SK-N-SH (cell line): ENCODE results near the gene SMOC1. TPM values are rescaled to one million over a fixed set of nuclear protein-coding genes. Genes with fewer than 3 reads are reported as not detected.

Source experiments
- CTCF ChIA-PET: fragments of 300-600, 350-600 bp; formaldehyde crosslinking; extraction: SDS; loops from one replicate; lab custom pipeline; 2021; lab: Yijun Ruan, JAX
- POLR2A ChIA-PET: fragments of 350-600 bp; sonication (Branson Sonifier 250); formaldehyde crosslinking; extraction: SDS; loops from one replicate; lab custom pipeline; 2020; ENCODE audit warnings: antibody characterized with exemption, inconsistent platforms; lab: Yijun Ruan, JAX
- DNase-seq: peaks from one replicate; pipeline ENCODE4 v3.0.0; 2012
- H2AFZ ChIP-seq: fragments of 200-600 bp; sonication (generic); 2 replicates; pipeline ENCODE4 v1.8.1; 2016; ENCODE audit warnings: antibody characterized with exemption, mild to moderate bottlenecking, low read depth
- H3F3A ChIP-seq: fragments of 200-600 bp; sonication (generic); replicated peaks from 2 replicates; pipeline ENCODE3; 2016; ENCODE audit warnings: antibody characterized with exemption, mild to moderate bottlenecking; ENCODE audit not compliant: insufficient read depth
- H3K27ac ChIP-seq, 2 experiments: fragments of 200-500 bp in 1 of 2; fragments of 200-600 bp in 1 of 2; sonication (Bioruptor generic) in 1 of 2; sonication (generic), shearing (Covaris generic) in 1 of 2; 2 replicates each; pipeline versions ENCODE4 v1.5.1 to v1.6.1; 2014 to 2016; ENCODE audit warnings: low read depth in 2 of 2, inconsistent platforms in 1 of 2, low read length in 1 of 2, mild to moderate bottlenecking in 1 of 2, mixed read lengths in 1 of 2
- H3K27me3 ChIP-seq: fragments of 200-600 bp; sonication (generic), shearing (Covaris generic); 2 replicates; pipeline ENCODE4 v1.6.1; 2016; ENCODE audit warnings: mixed run types; ENCODE audit not compliant: insufficient read depth
- H3K36me3 ChIP-seq, 2 experiments: fragments of 200-500 bp in 1 of 2; fragments of 200-600 bp in 1 of 2; sonication (Bioruptor generic) in 1 of 2; sonication (generic) in 1 of 2; replicated peaks in 1 of 2; 2 replicates each; pipeline versions ENCODE3 to v1.5.1; 2014 to 2016; ENCODE audit warnings: low read length in 1 of 2, mild to moderate bottlenecking in 1 of 2; ENCODE audit not compliant: insufficient read depth in 2 of 2, control insufficient read depth in 1 of 2
- H3K4me1 ChIP-seq, 2 experiments: fragments of 200-500 bp in 1 of 2; fragments of 200-600 bp in 1 of 2; sonication (Bioruptor generic) in 1 of 2; sonication (generic), shearing (Covaris generic) in 1 of 2; 2 replicates each; pipeline versions ENCODE4 v1.5.1 to v1.6.1; 2014 to 2016; ENCODE audit warnings: low read depth in 1 of 2, low read length in 1 of 2, mixed run types in 1 of 2; ENCODE audit not compliant: insufficient read depth in 2 of 2, control insufficient read depth in 1 of 2
- H3K4me2 ChIP-seq: fragments of 200-600 bp; sonication (generic), shearing (Covaris generic); 2 replicates; pipeline ENCODE4 v1.6.1; 2017; ENCODE audit warnings: mixed run types
- H3K4me3 ChIP-seq, 2 experiments: fragments of 200-500 bp in 1 of 2; fragments of 200-600 bp in 1 of 2; sonication (Bioruptor generic) in 1 of 2; sonication (generic), shearing (Covaris generic) in 1 of 2; 2 replicates each; pipeline versions ENCODE4 v1.5.1 to v1.8.1; 2014 to 2016; ENCODE audit warnings: low read depth in 2 of 2, inconsistent platforms in 1 of 2, low read length in 1 of 2, mild to moderate bottlenecking in 1 of 2, mixed read lengths in 1 of 2, moderate library complexity in 1 of 2
- H3K79me2 ChIP-seq: fragments of 200-600 bp; sonication (generic); 2 replicates; pipeline ENCODE4 v1.8.1; 2017; ENCODE audit warnings: mild to moderate bottlenecking; ENCODE audit not compliant: insufficient read depth
- H3K9ac ChIP-seq: fragments of 200-600 bp; sonication (generic); 2 replicates; pipeline ENCODE4 v1.6.1; 2017; ENCODE audit warnings: mixed run types
- H3K9me2 ChIP-seq: fragments of 200-600 bp; sonication (generic); 2 replicates; pipeline ENCODE4 v1.6.1; 2017; ENCODE audit warnings: mixed run types
- H3K9me3 ChIP-seq: fragments of 200-600 bp; sonication (generic); 2 replicates; pipeline ENCODE4 v1.6.1; 2017; ENCODE audit warnings: mixed run types, mild to moderate bottlenecking, moderate library complexity
- H4K20me1 ChIP-seq: fragments of 200-600 bp; sonication (generic); 2 replicates; pipeline ENCODE4 v1.6.1; 2017; ENCODE audit warnings: mild to moderate bottlenecking, mixed run types; ENCODE audit not compliant: insufficient read depth
- CHD2 ChIP-seq: fragments of 150-350 bp; IDR thresholded peaks from 2 replicates; pipeline ENCODE4 v1.6.1; 2018; ENCODE audit warnings: low read length; ENCODE audit not compliant: partially characterized antibody
- ELF1 ChIP-seq: IDR thresholded peaks from 2 replicates; pipeline ENCODE4 v1.4.0; 2012
- EP300 ChIP-seq, 2 experiments: IDR thresholded peaks; 2 replicates each; pipeline versions ENCODE4 v1.4.0 to v1.6.1; 2012; ENCODE audit warnings: borderline replicate concordance in 1 of 2, low read depth in 1 of 2, low read length in 1 of 2
- FOSL2 ChIP-seq: IDR thresholded peaks from 2 replicates; pipeline ENCODE4 v1.4.0; 2012; ENCODE audit warnings: low read depth, mild to moderate bottlenecking, moderate library complexity, borderline replicate concordance
- FOXJ3 ChIP-seq: sonication (generic); formaldehyde crosslinking; IDR thresholded peaks from 2 replicates; pipeline ENCODE4 v1.5.1; 2020; ENCODE audit warnings: mild to moderate bottlenecking, missing genetic modification reagents
- FOXM1 ChIP-seq: IDR thresholded peaks from 2 replicates; pipeline ENCODE4 v1.4.0; 2012; ENCODE audit warnings: low read depth, mild to moderate bottlenecking
- IRF3 ChIP-seq: fragments of 150-350 bp; IDR thresholded peaks from 2 replicates; pipeline ENCODE4 v1.6.1; 2016; ENCODE audit warnings: mild to moderate bottlenecking, low read depth, low read length
- JUND ChIP-seq: IDR thresholded peaks from 2 replicates; pipeline ENCODE4 v1.4.0; 2012
- MAX ChIP-seq: IDR thresholded peaks from 2 replicates; pipeline ENCODE4 v1.4.0; 2012; ENCODE audit warnings: low read depth
- MEF2A ChIP-seq: IDR thresholded peaks from 2 replicates; pipeline ENCODE4 v1.4.0; 2012; ENCODE audit warnings: low read depth, borderline replicate concordance
- MXI1 ChIP-seq: IDR thresholded peaks from 2 replicates; pipeline ENCODE4 v1.6.1; 2012; ENCODE audit warnings: mild to moderate bottlenecking, low read depth, low read length, improper control_type of control experiment
- NRF1 ChIP-seq: IDR thresholded peaks from 2 replicates; pipeline ENCODE4 v1.6.1; 2012; ENCODE audit warnings: low read depth, mild to moderate bottlenecking, low read length
- PBX3 ChIP-seq: IDR thresholded peaks from 2 replicates; pipeline ENCODE4; 2012
- RCOR1 ChIP-seq: fragments of 150-350 bp; IDR thresholded peaks from 2 replicates; pipeline ENCODE4 v1.6.1; 2017; ENCODE audit warnings: antibody characterized with exemption, low read length
- REST ChIP-seq: IDR thresholded peaks from 2 replicates; pipeline ENCODE4 v1.6.1; 2012; ENCODE audit warnings: mild to moderate bottlenecking, low read depth, low read length, moderate library complexity
- TAF1 ChIP-seq: IDR thresholded peaks from 2 replicates; pipeline ENCODE4 v1.6.1; 2012; ENCODE audit warnings: low read depth, mild to moderate bottlenecking, low read length, moderate library complexity, borderline replicate concordance
- TCF12 ChIP-seq: IDR thresholded peaks from 2 replicates; pipeline ENCODE4 v1.4.0; 2012
- USF2 ChIP-seq: fragments of 150-350 bp; IDR thresholded peaks from 2 replicates; pipeline ENCODE4 v1.6.1; 2017; ENCODE audit warnings: antibody characterized with exemption, low read length, low read depth, borderline replicate concordance
- ZBTB33 ChIP-seq: IDR thresholded peaks from 2 replicates; pipeline ENCODE4 v1.4.0; 2012; ENCODE audit warnings: low read depth, borderline replicate concordance
- WGBS: methylation state at CpG from one replicate; pipeline ENCODE4 v1.1.6; 2017; ENCODE audit warnings: low lambda C conversion rate; 5-methylcytosine and 5-hydroxymethylcytosine counted together
- polyA plus RNA-seq, 3 experiments: library from polyadenylated mRNA; depleted of rRNA; stranded (reverse); fragments of >200 nt; gene quantifications; 2 replicates each; pipeline ENCODE4 v1.2.3, GENCODE V29; 2012

SMOC1 gene
- polyA plus RNA-seq, 1 of the 3 experiments (the other 2 are of a cell fraction), result not detected

- no peak overlapping the region for H3K27ac ChIP-seq
- TF ChIP-seq MEF2A (no peak), MXI1 (no peak), FOXJ3 (CRISPR knock-in tag) (no peak), REST (no peak), TCF12 (no peak), ELF1 (no peak), RCOR1 (no peak)
Measured at GRCh38 chr14:70004791-70005190, 125.6 kb downstream of the SMOC1 start.

GRCh38 chr14:70005281-70005805 is 126.1 kb downstream of the SMOC1 start:
- ChIA-PET CTCF (interaction anchor here (4.3 kb wide), 1 partner anchor 22 kb away, joined by 16 read pairs; no protein-coding TSS in a partner anchor), POLR2A (no interaction called here)
- H3K36me3 ChIP-seq, result no peaks in the 10 kb centered on the region
- no peaks in the 10 kb centered on the region for H3K79me2 ChIP-seq
- no peak overlapping the region for H3K9ac ChIP-seq
- H3K9me2 ChIP-seq, result no peaks in the 10 kb centered on the region
- no peak overlapping the region for H3K4me3 ChIP-seq
- no peaks in the 10 kb centered on the region for H3K27me3 ChIP-seq
- no peaks in the 10 kb centered on the region for H3K9me3 ChIP-seq
- H4K20me1 ChIP-seq, result no peaks in the 10 kb centered on the region
- no peak overlapping the region for H3K4me2 ChIP-seq
- DNase-seq, result no peak
- 18% methylated on average over 5 of the region's 5 CpGs for WGBS
- H3K27ac ChIP-seq, result no peak overlapping the region
- H3K4me1 ChIP-seq, result peaks cover 0 to 9% of the 10 kb centered on the region in 2 experiments; a peak in 1 of 4 replicates
- H3F3A ChIP-seq, result no peaks in the 10 kb centered on the region
- H2AFZ ChIP-seq, result no peak overlapping the region
- TF ChIP-seq USF2 (no peak), FOSL2 (no peak), MAX (no peak), FOXM1 (no peak), PBX3 (no peak), NRF1 (no peak), TCF12 (no peak), IRF3 (no peak), EP300 (IDR thresholded peaks at IDR 0.05; ENCODE audit: borderline replicate concordance in 1 of 2, low read depth in 1 of 2, low read length in 1 of 2) (no peak), ZBTB33 (no peak), MEF2A (no peak), CHD2 (no peak), TAF1 (no peak), JUND (no peak)

More at GRCh38 chr14:70004791-70005190, 125.6 kb downstream of the SMOC1 start:
- Histone ChIP-seq H3K79me2 (no peaks in the 10 kb centered on the region), H3K9ac (no peak overlapping the region), H3K4me2 (no peak overlapping the region), H4K20me1 (no peaks in the 10 kb centered on the region), H3K27me3 (no peaks in the 10 kb centered on the region), H3K4me1 (peaks cover 0 to 3% of the 10 kb centered on the region in 2 experiments; a peak in 1 of 4 replicates), H3K9me2 (no peaks in the 10 kb centered on the region), H3K9me3 (no peaks in the 10 kb centered on the region), H3K36me3 (no peaks in the 10 kb centered on the region), H3F3A (no peaks in the 10 kb centered on the region), H2AFZ (no peak overlapping the region), H3K4me3 (no peak overlapping the region)
- POLR2A ChIA-PET, result no interaction called here
- CTCF ChIA-PET, result interaction anchor here (4.3 kb wide), 1 partner anchor 23 kb away, joined by 16 read pairs; no protein-coding TSS in a partner anchor
- 44% methylated on average over 2 of the region's 2 CpGs for WGBS
- no peak for DNase-seq
